K562 (cell line): ENCODE data around the gene ZNF672. TPM values are rescaled to one million over a fixed set of nuclear protein-coding genes. Genes with fewer than 3 reads are reported as not detected.

ENCODE experiments used
- CBFA2T3 ChIP-seq: fragments of 450-650 bp; IDR thresholded peaks from 2 replicates; pipeline ENCODE4 v1.6.1; 2017
- CEBPG ChIP-seq, 3 experiments: fragments of 200-800 bp in 1 of 3; sonication (Bioruptor generic) in 1 of 3; sonication (generic) in 1 of 3; formaldehyde crosslinking in 1 of 3; IDR thresholded peaks in 2 of 3; conservative IDR thresholded peaks in 1 of 3; 2 replicates each; pipeline versions ENCODE4 v1.6.1 to v1.8.0; 2016 to 2022; ENCODE audit warnings: missing compliant biosample characterization in 2 of 3, missing genetic modification characterization in 2 of 3, mild to moderate bottlenecking in 1 of 3, missing genetic modification reagents in 1 of 3
- EP300 ChIP-seq: IDR thresholded peaks from 2 replicates; pipeline ENCODE4 v1.6.1; 2012; ENCODE audit warnings: low read length, improper control_type of control experiment
- KAT7 ChIP-seq: sonication (generic); formaldehyde crosslinking; IDR thresholded peaks from 2 replicates; pipeline ENCODE4 v1.8.0; 2022; ENCODE audit warnings: missing genetic modification reagents, mild to moderate bottlenecking, borderline replicate concordance
- MIER1 ChIP-seq: fragments of 450-650 bp; IDR thresholded peaks from 2 replicates; pipeline ENCODE4 v1.6.1; 2016; ENCODE audit warnings: antibody characterized with exemption, mild to moderate bottlenecking, low read depth
- NFE2 ChIP-seq: IDR thresholded peaks from 2 replicates; pipeline ENCODE4 v1.6.1; 2014; ENCODE audit warnings: antibody characterized with exemption, low read depth
- PHF21A ChIP-seq: fragments of 450-650 bp; IDR thresholded peaks from 2 replicates; pipeline ENCODE4 v1.6.1; 2017; ENCODE audit warnings: low read depth, borderline replicate concordance
- POLR2AphosphoS5 ChIP-seq: IDR thresholded peaks from 2 replicates; pipeline ENCODE4 v1.6.1; 2011; ENCODE audit warnings: mild to moderate bottlenecking, low read depth, low read length, moderate library complexity; ENCODE audit not compliant: control insufficient read depth, insufficient read depth
- RFX5 ChIP-seq: IDR thresholded peaks from 2 replicates; pipeline ENCODE4 v1.6.1; 2011; ENCODE audit warnings: low read depth, mild to moderate bottlenecking, improper control_type of control experiment, low read length
- SMARCB1 ChIP-seq: IDR thresholded peaks from 2 replicates; pipeline ENCODE4 v1.6.1; 2011; ENCODE audit warnings: improper control_type of control experiment, low read depth; ENCODE audit not compliant: insufficient read length
- SNRNP70 ChIP-seq: fragments of 200-400 bp; formaldehyde crosslinking; optimal IDR thresholded peaks from 2 replicates; pipeline ENCODE3; 2017; ENCODE audit warnings: low read depth, low read length
- SPI1 ChIP-seq: IDR thresholded peaks from 2 replicates; pipeline ENCODE4 v1.6.1; 2011; ENCODE audit warnings: low read depth, low read length, control low read depth, borderline replicate concordance
- ZBED1 ChIP-seq: IDR thresholded peaks from 2 replicates; pipeline ENCODE4 v1.6.1; 2014
- ZNF140 ChIP-seq: fragments of 250-450 bp; sonication (Bioruptor Pico); IDR thresholded peaks from 2 replicates; pipeline ENCODE4 v1.8.0; 2021; ENCODE audit warnings: moderate library complexity, mild to moderate bottlenecking, inconsistent platforms
- ZNF766 ChIP-seq: fragments of 200-800 bp; sonication (Bioruptor generic); conservative IDR thresholded peaks from 2 replicates; pipeline ENCODE4 v1.6.1; 2016; ENCODE audit warnings: missing genetic modification characterization, missing compliant biosample characterization
- polyA plus RNA-seq, 8 experiments: library from polyadenylated mRNA; depleted of rRNA in 4 of 8; stranded (reverse) in 5 of 8; unstranded in 3 of 8; fragments of >200 nt; fragmentation: Nextera tagmentation in 2 of 8; fragmentation: Illumina TruSeq in 1 of 8; extraction: Ambion mirVana in 2 of 8; extraction: Trizol in 1 of 8; gene quantifications; 2 replicates each; pipeline versions ENCODE4 v1.2.1 to v1.2.3, GENCODE V29; 2011 to 2014; ENCODE audit warnings: inconsistent platforms in 1 of 8, missing spikeins in 1 of 8
- total RNA-seq, 7 experiments: library from RNA; depleted of rRNA in 6 of 7; stranded (reverse); fragments of >200 nt in 6 of 7; fragmentation: Illumina TruSeq in 2 of 7; extraction: Trizol in 2 of 7; gene quantifications; 2 replicates each; pipeline versions ENCODE4 v1.2.1 to v1.2.3, GENCODE V29; 2011 to 2021; ENCODE audit warnings: low replicate concordance in 1 of 7
- TF ChIP-seq, protein P1 (sequence below): sonication (generic); formaldehyde crosslinking; IDR thresholded peaks from 2 replicates; pipeline ENCODE4 v1.8.0; 2022; ENCODE audit warnings: mild to moderate bottlenecking, missing genetic modification reagents
- TF ChIP-seq, protein P2 (sequence below), 2 experiments: IDR thresholded peaks; 2 replicates each; pipeline ENCODE4 v1.6.1; 2011; ENCODE audit warnings: borderline replicate concordance in 1 of 2, control low read depth in 1 of 2, low read depth in 1 of 2, low read length in 1 of 2, mild to moderate bottlenecking in 1 of 2, mixed read lengths in 1 of 2, moderate library complexity in 1 of 2; ENCODE audit not compliant: insufficient read depth in 1 of 2, insufficient read length in 1 of 2, poor library complexity in 1 of 2, severe bottlenecking in 1 of 2; ENCODE audit errors: extremely low read depth in 1 of 2
- TF ChIP-seq, protein P3 (sequence below): fragments of 200-800 bp; sonication (Bioruptor generic); IDR thresholded peaks from 2 replicates; pipeline ENCODE4 v1.6.1; 2016; ENCODE audit warnings: missing genetic modification characterization, missing compliant biosample characterization
- TF ChIP-seq, protein P4 (sequence below): fragments of 450-650 bp; formaldehyde crosslinking; IDR thresholded peaks from 2 replicates; pipeline ENCODE4 v1.4.0; 2020; ENCODE audit warnings: mild to moderate bottlenecking, moderate library complexity

Gene ZNF672
- total and polyA plus RNA-seq, 9 of the 15 experiments (the other 6 are each of a cell fraction or from before 2014, with no cell fraction given): 1.9 to 57.9 (median 24.1) TPM

DNA sequence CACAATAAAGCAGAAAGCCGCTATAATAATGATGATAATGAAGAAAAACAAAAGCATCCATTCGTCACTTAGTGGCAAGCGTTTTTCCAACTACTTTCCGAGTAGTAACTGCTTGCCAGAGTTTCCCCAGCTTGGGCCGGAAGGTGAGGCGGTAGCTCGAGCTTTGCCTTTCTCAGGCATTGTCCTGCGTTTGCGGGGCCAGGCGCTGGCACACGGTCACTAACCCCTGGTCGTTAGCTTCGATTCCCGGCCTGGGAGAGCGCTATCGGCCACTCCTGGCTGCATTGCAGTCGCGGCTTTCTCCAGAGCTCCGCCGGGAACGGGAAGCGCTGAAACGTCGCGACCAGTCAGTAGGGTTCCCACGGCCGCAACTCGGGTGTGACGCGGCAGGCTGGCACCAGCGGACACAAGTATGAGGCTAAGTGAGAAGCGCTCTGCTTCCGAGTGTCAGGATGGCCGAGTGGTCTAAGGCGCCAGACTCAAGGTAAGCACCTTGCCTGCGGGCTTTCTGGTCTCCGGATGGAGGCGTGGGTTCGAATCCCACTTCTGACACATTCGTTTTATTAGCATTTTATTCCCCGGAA is 35.5 kb downstream of the ZNF672 start (continued):
- peak; percentile 36; the same call in 1 of the 2 replicates for TF ChIP-seq ZBED1
- TF ChIP-seq ZNF140 (CRISPR knock-in tag): no peak
- TF ChIP-seq EP300: peak; percentile 73
- TF ChIP-seq CBFA2T3: 0 out of 2 replicates have a peak, but pooled peaks have one; percentile 1
- TF ChIP-seq, protein P1, sequence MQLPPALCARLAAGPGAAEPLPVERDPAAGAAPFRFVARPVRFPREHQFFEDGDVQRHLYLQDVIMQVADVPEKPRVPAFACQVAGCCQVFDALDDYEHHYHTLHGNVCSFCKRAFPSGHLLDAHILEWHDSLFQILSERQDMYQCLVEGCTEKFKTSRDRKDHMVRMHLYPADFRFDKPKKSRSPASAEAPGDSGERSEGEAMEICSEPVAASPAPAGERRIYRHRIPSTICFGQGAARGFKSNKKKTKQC: peak; percentile 27; the same call in 1 of the 2 replicates
- no peak for TF ChIP-seq MIER1
- 0 out of 2 replicates have a peak, but pooled peaks have one; percentile 2 for TF ChIP-seq CEBPG (CRISPR knock-in tag; IDR thresholded peaks at IDR 0.05)
- TF ChIP-seq CEBPG (tag; conservative IDR thresholded peaks at IDR 0.05 in 1 of 2, IDR thresholded peaks at IDR 0.05 in 1 of 2): no peak; a peak in 1 of 4 replicates
- TF ChIP-seq, protein P2, sequence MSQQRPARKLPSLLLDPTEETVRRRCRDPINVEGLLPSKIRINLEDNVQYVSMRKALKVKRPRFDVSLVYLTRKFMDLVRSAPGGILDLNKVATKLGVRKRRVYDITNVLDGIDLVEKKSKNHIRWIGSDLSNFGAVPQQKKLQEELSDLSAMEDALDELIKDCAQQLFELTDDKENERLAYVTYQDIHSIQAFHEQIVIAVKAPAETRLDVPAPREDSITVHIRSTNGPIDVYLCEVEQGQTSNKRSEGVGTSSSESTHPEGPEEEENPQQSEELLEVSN (IDR thresholded peaks at IDR 0.05; ENCODE audit: borderline replicate concordance in 1 of 2, extremely low read depth in 1 of 2, insufficient read depth in 1 of 2, insufficient read length in 1 of 2, low read depth in 1 of 2, low read length in 1 of 2, poor library complexity in 1 of 2, severe bottlenecking in 1 of 2): peak; percentile 41 to 49
- peak; percentile 75; the same call in 1 of the 2 replicates for TF ChIP-seq ZNF766 (CRISPR knock-in tag)
- TF ChIP-seq RFX5: no peak
- peak; percentile 73 for TF ChIP-seq NFE2
- 0 out of 2 replicates have a peak, but pooled peaks have one; percentile 2 for TF ChIP-seq PHF21A
- peak; percentile 57; the same call in 1 of the 2 replicates for TF ChIP-seq SPI1
- TF ChIP-seq SNRNP70: peak; percentile 10
- TF ChIP-seq SMARCB1: no peak
- peak; percentile 81 for TF ChIP-seq KAT7 (CRISPR knock-in tag)
- TF ChIP-seq, protein P3, sequence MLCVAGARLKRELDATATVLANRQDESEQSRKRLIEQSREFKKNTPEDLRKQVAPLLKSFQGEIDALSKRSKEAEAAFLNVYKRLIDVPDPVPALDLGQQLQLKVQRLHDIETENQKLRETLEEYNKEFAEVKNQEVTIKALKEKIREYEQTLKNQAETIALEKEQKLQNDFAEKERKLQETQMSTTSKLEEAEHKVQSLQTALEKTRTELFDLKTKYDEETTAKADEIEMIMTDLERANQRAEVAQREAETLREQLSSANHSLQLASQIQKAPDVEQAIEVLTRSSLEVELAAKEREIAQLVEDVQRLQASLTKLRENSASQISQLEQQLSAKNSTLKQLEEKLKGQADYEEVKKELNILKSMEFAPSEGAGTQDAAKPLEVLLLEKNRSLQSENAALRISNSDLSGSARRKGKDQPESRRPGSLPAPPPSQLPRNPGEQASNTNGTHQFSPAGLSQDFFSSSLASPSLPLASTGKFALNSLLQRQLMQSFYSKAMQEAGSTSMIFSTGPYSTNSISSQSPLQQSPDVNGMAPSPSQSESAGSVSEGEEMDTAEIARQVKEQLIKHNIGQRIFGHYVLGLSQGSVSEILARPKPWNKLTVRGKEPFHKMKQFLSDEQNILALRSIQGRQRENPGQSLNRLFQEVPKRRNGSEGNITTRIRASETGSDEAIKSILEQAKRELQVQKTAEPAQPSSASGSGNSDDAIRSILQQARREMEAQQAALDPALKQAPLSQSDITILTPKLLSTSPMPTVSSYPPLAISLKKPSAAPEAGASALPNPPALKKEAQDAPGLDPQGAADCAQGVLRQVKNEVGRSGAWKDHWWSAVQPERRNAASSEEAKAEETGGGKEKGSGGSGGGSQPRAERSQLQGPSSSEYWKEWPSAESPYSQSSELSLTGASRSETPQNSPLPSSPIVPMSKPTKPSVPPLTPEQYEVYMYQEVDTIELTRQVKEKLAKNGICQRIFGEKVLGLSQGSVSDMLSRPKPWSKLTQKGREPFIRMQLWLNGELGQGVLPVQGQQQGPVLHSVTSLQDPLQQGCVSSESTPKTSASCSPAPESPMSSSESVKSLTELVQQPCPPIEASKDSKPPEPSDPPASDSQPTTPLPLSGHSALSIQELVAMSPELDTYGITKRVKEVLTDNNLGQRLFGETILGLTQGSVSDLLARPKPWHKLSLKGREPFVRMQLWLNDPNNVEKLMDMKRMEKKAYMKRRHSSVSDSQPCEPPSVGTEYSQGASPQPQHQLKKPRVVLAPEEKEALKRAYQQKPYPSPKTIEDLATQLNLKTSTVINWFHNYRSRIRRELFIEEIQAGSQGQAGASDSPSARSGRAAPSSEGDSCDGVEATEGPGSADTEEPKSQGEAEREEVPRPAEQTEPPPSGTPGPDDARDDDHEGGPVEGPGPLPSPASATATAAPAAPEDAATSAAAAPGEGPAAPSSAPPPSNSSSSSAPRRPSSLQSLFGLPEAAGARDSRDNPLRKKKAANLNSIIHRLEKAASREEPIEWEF (CRISPR knock-in tag): 0 out of 2 replicates have a peak, but pooled peaks have one; percentile 48
- TF ChIP-seq, protein P4, sequence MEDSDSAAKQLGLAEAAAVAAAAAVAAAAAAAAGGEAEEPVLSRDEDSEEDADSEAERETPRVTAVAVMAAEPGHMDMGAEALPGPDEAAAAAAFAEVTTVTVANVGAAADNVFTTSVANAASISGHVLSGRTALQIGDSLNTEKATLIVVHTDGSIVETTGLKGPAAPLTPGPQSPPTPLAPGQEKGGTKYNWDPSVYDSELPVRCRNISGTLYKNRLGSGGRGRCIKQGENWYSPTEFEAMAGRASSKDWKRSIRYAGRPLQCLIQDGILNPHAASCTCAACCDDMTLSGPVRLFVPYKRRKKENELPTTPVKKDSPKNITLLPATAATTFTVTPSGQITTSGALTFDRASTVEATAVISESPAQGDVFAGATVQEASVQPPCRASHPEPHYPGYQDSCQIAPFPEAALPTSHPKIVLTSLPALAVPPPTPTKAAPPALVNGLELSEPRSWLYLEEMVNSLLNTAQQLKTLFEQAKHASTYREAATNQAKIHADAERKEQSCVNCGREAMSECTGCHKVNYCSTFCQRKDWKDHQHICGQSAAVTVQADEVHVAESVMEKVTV (CRISPR knock-in tag): peak; percentile 39; the same call in 1 of the 2 replicates
- TF ChIP-seq POLR2AphosphoS5: peak; percentile 46; the same call in 1 of the 2 replicates
